Measurements from ENCODE around the gene OPCML. TPM values are rescaled to one million over a fixed set of nuclear protein-coding genes. Genes with fewer than 3 reads are reported as not detected.

The OPCML gene
- total RNA-seq, 1 donor from 2014 or later: 2.7 TPM

DNA sequence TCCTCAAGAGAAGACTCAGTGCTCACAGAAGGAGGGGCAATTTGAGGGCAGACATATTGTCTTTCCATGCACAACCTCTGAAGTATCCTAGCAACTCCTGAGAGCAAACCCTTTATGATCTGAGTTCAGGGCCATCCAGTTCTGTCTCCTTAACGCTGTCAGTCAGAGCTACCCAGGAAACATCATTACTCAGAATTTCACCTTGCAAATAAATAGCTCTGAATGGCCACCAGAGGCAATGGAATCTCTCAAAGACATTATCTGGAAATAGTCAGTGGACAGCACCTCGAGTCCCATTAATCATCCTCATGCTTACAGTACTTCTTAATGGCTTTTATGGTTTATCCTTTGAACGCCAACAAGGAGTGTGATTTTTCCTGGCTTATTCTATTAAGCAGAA is 656.1 kb downstream of the OPCML start:
- DNase-seq (ENCODE audit: low spot score): no peak
- Mint-ChIP-seq H3K27ac (ENCODE audit: unreplicated experiment) (no peak overlapping the region), H3K9me3 (ENCODE audit: low read depth) (no peaks in the 10 kb centered on the region), H3K4me3 (ENCODE audit: unreplicated experiment) (no peak overlapping the region), H3K36me3 (ENCODE audit: low read depth) (no peaks in the 10 kb centered on the region), H3K4me1 (ENCODE audit: low read depth) (peaks cover 32% of the 10 kb centered on the region), H3K27me3 (ENCODE audit: low read depth) (no peaks in the 10 kb centered on the region)
- TF ChIP-seq, protein P1, sequence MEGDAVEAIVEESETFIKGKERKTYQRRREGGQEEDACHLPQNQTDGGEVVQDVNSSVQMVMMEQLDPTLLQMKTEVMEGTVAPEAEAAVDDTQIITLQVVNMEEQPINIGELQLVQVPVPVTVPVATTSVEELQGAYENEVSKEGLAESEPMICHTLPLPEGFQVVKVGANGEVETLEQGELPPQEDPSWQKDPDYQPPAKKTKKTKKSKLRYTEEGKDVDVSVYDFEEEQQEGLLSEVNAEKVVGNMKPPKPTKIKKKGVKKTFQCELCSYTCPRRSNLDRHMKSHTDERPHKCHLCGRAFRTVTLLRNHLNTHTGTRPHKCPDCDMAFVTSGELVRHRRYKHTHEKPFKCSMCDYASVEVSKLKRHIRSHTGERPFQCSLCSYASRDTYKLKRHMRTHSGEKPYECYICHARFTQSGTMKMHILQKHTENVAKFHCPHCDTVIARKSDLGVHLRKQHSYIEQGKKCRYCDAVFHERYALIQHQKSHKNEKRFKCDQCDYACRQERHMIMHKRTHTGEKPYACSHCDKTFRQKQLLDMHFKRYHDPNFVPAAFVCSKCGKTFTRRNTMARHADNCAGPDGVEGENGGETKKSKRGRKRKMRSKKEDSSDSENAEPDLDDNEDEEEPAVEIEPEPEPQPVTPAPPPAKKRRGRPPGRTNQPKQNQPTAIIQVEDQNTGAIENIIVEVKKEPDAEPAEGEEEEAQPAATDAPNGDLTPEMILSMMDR (IDR thresholded peaks at IDR 0.05): peak; percentile 8

DNA sequence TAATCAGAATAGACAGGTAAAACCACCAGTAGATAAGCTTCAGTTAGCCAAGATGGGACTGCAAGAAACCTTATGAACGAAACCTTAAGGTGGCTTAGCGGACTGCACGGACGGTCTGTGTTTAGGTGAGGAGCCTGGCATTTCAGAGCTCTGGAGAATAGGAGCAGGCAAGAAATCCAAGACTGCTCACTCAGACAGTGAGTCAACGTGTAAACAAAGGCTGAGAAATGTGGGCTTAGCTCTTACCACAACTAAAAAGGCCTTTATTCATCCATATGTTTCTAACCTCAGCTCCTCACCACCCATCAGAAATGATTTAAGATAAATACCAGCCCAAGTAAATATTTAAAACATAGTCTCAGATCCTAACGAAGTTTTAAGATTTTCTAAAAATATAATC is 657.7 kb downstream of the OPCML start:
- Mint-ChIP-seq H3K4me1 (ENCODE audit: low read depth) (peaks cover 26% of the 10 kb centered on the region), H3K27ac (ENCODE audit: unreplicated experiment) (peak overlapping the region; percentile 59)

DNA sequence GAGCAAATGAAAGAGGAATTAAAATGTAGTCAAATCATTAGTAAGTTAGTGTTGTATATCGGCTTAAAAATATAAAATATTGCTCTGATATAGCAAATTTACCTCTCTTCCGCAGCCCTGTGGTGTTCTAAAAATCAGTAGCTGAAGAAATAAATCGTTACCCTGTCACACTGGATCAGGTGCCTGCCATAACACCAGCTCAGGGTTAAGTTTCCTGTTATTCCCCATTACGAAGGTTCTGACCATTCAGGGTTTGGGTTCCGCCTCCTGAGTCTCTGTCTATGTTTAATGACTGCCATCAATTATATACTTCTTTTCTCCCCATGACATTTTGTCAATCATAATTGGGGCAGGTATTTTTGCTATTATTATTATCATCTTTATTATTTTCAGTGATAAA is 658.5 kb downstream of the OPCML start:
- Mint-ChIP-seq H3K4me3 (ENCODE audit: unreplicated experiment) (no peak overlapping the region), H3K9me3 (ENCODE audit: low read depth) (no peaks in the 10 kb centered on the region), H3K36me3 (ENCODE audit: low read depth) (no peaks in the 10 kb centered on the region), H3K4me1 (ENCODE audit: low read depth) (peaks cover 26% of the 10 kb centered on the region), H3K27ac (ENCODE audit: unreplicated experiment) (no peak overlapping the region), H3K27me3 (ENCODE audit: low read depth) (no peaks in the 10 kb centered on the region)
- no peak for DNase-seq (ENCODE audit: low spot score)
- TF ChIP-seq, protein P1 (IDR thresholded peaks at IDR 0.05): no peak

More for the DNA sequence above, 657.7 kb downstream of the OPCML start:
- Mint-ChIP-seq H3K36me3 (ENCODE audit: low read depth) (no peaks in the 10 kb centered on the region), H3K27me3 (ENCODE audit: low read depth) (no peaks in the 10 kb centered on the region), H3K9me3 (ENCODE audit: low read depth) (no peaks in the 10 kb centered on the region), H3K4me3 (ENCODE audit: unreplicated experiment) (no peak overlapping the region)
- TF ChIP-seq, protein P1 (IDR thresholded peaks at IDR 0.05): no peak
- no peak for DNase-seq (ENCODE audit: low spot score)

DNA sequence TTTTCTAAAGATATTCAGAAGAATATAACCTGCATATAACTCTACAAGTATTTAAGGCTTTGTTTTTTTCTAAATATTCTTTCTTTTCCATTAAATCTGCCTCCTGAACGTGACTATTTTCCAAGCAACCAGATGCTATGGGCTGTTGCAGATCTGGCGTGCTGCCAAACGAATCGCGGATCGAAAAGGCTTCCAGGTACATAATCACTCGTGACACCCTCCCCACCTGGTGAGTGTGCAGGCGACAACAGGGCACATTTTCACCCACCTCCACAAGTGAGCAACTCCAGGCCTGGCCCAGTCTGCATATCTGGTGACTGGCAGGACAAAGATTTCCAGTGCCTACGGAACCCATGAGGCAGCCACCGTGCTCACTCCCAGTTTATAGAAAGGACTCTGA is 660.1 kb downstream of the OPCML start:
- TF ChIP-seq, protein P1 (IDR thresholded peaks at IDR 0.05): no peak
- no peaks in the 10 kb centered on the region for H3K27me3 Mint-ChIP-seq (ENCODE audit: low read depth)
- H3K9me3 Mint-ChIP-seq (ENCODE audit: low read depth): no peaks in the 10 kb centered on the region
- H3K4me3 Mint-ChIP-seq (ENCODE audit: unreplicated experiment): no peak overlapping the region
- no peak overlapping the region for H3K27ac Mint-ChIP-seq (ENCODE audit: unreplicated experiment)
- no peaks in the 10 kb centered on the region for H3K36me3 Mint-ChIP-seq (ENCODE audit: low read depth)
- no peak for DNase-seq (ENCODE audit: low spot score)
- peaks cover 34% of the 10 kb centered on the region for H3K4me1 Mint-ChIP-seq (ENCODE audit: low read depth)

DNA sequence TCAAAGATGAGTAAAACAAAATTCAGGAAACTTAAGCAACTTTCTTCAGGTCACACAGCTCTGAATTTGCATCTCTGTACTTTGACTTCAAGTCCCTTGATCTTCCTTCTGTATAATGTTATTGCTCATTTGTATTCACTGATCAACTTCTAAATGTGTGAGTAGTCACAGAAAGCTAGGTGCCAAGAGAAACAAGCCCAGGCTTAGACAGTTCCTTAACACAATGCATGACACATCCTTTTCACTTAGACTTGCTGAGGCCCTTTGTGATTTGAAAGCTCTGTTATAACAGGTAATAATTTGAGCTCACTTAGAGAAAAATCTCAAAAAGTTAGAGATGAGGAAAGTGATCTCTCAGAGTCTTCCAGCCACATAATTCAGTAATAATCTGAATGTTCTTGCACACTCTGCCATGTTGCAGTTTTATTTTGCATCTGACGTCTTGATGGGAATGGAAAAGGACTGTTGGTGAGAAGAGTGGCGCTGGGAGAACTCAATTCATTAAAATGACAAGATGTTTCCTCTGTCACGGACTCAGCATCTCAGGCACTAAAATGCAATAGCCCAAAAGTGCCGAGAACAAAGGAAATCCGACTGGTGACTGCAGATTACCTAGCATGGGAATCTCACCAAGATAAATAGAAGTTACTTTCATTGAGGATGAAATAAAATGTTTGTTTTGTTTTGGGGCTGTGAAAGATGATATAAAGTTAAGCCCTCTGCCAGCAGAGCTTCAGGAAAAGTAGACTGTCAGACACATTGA is 665.3 kb downstream of the OPCML start:
- Mint-ChIP-seq H3K36me3 (ENCODE audit: low read depth) (no peaks in the 10 kb centered on the region), H3K27ac (ENCODE audit: unreplicated experiment) (no peak overlapping the region), H3K4me3 (ENCODE audit: unreplicated experiment) (no peak overlapping the region), H3K4me1 (ENCODE audit: low read depth) (peaks cover 18% of the 10 kb centered on the region), H3K9me3 (ENCODE audit: low read depth) (no peaks in the 10 kb centered on the region), H3K27me3 (ENCODE audit: low read depth) (no peaks in the 10 kb centered on the region)
- DNase-seq (ENCODE audit: low spot score): no peak
- TF ChIP-seq, protein P1 (IDR thresholded peaks at IDR 0.05): no peak
